K562 (cell line): ENCODE data around the gene RIMKLA. TPM values are rescaled to one million over a fixed set of nuclear protein-coding genes. Genes with fewer than 3 reads are reported as not detected.

Experiments
- KAT7 ChIP-seq: sonication (generic); formaldehyde crosslinking; IDR thresholded peaks from 2 replicates; pipeline ENCODE4 v1.8.0; 2022; ENCODE audit warnings: missing genetic modification reagents, mild to moderate bottlenecking, borderline replicate concordance
- KLF1 ChIP-seq: fragments of 450-650 bp; IDR thresholded peaks from 2 replicates; pipeline ENCODE4 v1.6.1; 2016; ENCODE audit warnings: missing genetic modification characterization, missing compliant biosample characterization
- LARP7 ChIP-seq: fragments of 450-650 bp; IDR thresholded peaks from 2 replicates; pipeline ENCODE4 v1.6.1; 2016
- MAFF ChIP-seq: IDR thresholded peaks from 2 replicates; pipeline ENCODE4 v1.6.1; 2012; ENCODE audit warnings: low read length, improper control_type of control experiment
- MAFK ChIP-seq: IDR thresholded peaks from 2 replicates; pipeline ENCODE4 v1.6.1; 2011; ENCODE audit warnings: low read length, improper control_type of control experiment
- MED1 ChIP-seq: sonication (generic); formaldehyde crosslinking; IDR thresholded peaks from 2 replicates; pipeline ENCODE4 v1.8.1; 2023; ENCODE audit warnings: missing genetic modification reagents, borderline replicate concordance
- TAF15 ChIP-seq: fragments of 200-400 bp; formaldehyde crosslinking; IDR thresholded peaks from 2 replicates; pipeline ENCODE4 v1.6.1; 2017; ENCODE audit warnings: mild to moderate bottlenecking, low read depth, low read length, moderate library complexity
- TAF9B ChIP-seq: fragments of 450-650 bp; IDR thresholded peaks from 2 replicates; pipeline ENCODE4 v1.6.1; 2018; ENCODE audit warnings: mild to moderate bottlenecking; ENCODE audit not compliant: partially characterized antibody
- ZFP30 ChIP-seq: fragments of 250-450 bp; sonication (Bioruptor Pico); IDR thresholded peaks from 2 replicates; pipeline ENCODE4 v1.8.0; 2022; ENCODE audit warnings: moderate library complexity, mild to moderate bottlenecking, inconsistent platforms, borderline replicate concordance
- ZNF764 ChIP-seq: fragments of 250-450 bp; sonication (Bioruptor Pico); IDR thresholded peaks from 2 replicates; pipeline ENCODE4 v1.4.0; 2020; ENCODE audit warnings: low read depth, mild to moderate bottlenecking, moderate library complexity
- polyA plus RNA-seq, 8 experiments: library from polyadenylated mRNA; depleted of rRNA in 4 of 8; stranded (reverse) in 5 of 8; unstranded in 3 of 8; fragments of >200 nt; fragmentation: Nextera tagmentation in 2 of 8; fragmentation: Illumina TruSeq in 1 of 8; extraction: Ambion mirVana in 2 of 8; extraction: Trizol in 1 of 8; gene quantifications; 2 replicates each; pipeline versions ENCODE4 v1.2.1 to v1.2.3, GENCODE V29; 2011 to 2014; ENCODE audit warnings: inconsistent platforms in 1 of 8, missing spikeins in 1 of 8
- total RNA-seq, 7 experiments: library from RNA; depleted of rRNA in 6 of 7; stranded (reverse); fragments of >200 nt in 6 of 7; fragmentation: Illumina TruSeq in 2 of 7; extraction: Trizol in 2 of 7; gene quantifications; 2 replicates each; pipeline versions ENCODE4 v1.2.1 to v1.2.3, GENCODE V29; 2011 to 2021; ENCODE audit warnings: low replicate concordance in 1 of 7
- TF ChIP-seq, protein P1 (sequence below), 2 experiments: fragments of 450-650 bp; conservative IDR thresholded peaks; 2 replicates each; pipeline ENCODE4 v1.6.1; 2017; ENCODE audit warnings: mild to moderate bottlenecking in 2 of 2, moderate library complexity in 2 of 2
- TF ChIP-seq, protein P2 (sequence below): sonication (generic); formaldehyde crosslinking; IDR thresholded peaks from 2 replicates; pipeline ENCODE4 v1.8.0; 2023; ENCODE audit warnings: missing genetic modification reagents, mild to moderate bottlenecking, borderline replicate concordance
- TF ChIP-seq, protein P3 (sequence below): fragments of 250-450 bp; sonication (Bioruptor Pico); IDR thresholded peaks from 2 replicates; pipeline ENCODE4 v1.4.0; 2020
- TF ChIP-seq, protein P4 (sequence below): fragments of 450-650 bp; IDR thresholded peaks from 2 replicates; pipeline ENCODE4 v1.6.1; 2016

The RIMKLA gene
- total and polyA plus RNA-seq, 9 of the 15 experiments (the other 6 are each of a cell fraction or from before 2014, with no cell fraction given), result 0.02 TPM; not detected in 8

DNA sequence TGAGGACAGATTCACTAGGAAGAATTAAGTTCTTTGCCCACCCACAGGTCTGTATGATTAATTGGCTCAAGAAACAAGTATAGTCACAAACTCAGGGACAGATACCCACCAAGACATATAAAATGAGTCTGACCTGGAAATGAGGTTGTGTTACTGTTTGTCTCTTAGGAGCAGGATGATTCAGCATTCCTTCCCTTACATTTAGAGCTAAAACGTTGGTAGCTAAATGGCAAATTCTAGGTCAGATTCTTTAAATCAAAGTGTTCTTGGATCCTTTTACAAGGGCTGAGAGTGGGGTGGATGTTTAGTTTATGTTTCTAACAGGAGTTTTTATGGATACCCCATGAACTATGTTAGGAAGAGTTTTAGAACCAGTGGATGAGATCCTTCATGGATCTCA, 4.7 kb downstream of the RIMKLA start (continued):
- TF ChIP-seq LARP7, result no peak
- TF ChIP-seq MED1, result no peak
- no peak for TF ChIP-seq KAT7 (CRISPR knock-in tag)
- peak; percentile 68; the same call in 1 of the 2 replicates for TF ChIP-seq MAFK
- TF ChIP-seq TAF15, result no peak
- TF ChIP-seq, protein P1, sequence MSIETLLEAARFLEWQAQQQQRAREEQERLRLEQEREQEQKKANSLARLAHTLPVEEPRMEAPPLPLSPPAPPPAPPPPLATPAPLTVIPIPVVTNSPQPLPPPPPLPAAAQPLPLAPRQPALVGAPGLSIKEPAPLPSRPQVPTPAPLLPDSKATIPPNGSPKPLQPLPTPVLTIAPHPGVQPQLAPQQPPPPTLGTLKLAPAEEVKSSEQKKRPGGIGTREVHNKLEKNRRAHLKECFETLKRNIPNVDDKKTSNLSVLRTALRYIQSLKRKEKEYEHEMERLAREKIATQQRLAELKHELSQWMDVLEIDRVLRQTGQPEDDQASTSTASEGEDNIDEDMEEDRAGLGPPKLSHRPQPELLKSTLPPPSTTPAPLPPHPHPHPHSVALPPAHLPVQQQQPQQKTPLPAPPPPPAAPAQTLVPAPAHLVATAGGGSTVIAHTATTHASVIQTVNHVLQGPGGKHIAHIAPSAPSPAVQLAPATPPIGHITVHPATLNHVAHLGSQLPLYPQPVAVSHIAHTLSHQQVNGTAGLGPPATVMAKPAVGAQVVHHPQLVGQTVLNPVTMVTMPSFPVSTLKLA (conservative IDR thresholded peaks at IDR 0.05), result no peak
- TF ChIP-seq, protein P2, sequence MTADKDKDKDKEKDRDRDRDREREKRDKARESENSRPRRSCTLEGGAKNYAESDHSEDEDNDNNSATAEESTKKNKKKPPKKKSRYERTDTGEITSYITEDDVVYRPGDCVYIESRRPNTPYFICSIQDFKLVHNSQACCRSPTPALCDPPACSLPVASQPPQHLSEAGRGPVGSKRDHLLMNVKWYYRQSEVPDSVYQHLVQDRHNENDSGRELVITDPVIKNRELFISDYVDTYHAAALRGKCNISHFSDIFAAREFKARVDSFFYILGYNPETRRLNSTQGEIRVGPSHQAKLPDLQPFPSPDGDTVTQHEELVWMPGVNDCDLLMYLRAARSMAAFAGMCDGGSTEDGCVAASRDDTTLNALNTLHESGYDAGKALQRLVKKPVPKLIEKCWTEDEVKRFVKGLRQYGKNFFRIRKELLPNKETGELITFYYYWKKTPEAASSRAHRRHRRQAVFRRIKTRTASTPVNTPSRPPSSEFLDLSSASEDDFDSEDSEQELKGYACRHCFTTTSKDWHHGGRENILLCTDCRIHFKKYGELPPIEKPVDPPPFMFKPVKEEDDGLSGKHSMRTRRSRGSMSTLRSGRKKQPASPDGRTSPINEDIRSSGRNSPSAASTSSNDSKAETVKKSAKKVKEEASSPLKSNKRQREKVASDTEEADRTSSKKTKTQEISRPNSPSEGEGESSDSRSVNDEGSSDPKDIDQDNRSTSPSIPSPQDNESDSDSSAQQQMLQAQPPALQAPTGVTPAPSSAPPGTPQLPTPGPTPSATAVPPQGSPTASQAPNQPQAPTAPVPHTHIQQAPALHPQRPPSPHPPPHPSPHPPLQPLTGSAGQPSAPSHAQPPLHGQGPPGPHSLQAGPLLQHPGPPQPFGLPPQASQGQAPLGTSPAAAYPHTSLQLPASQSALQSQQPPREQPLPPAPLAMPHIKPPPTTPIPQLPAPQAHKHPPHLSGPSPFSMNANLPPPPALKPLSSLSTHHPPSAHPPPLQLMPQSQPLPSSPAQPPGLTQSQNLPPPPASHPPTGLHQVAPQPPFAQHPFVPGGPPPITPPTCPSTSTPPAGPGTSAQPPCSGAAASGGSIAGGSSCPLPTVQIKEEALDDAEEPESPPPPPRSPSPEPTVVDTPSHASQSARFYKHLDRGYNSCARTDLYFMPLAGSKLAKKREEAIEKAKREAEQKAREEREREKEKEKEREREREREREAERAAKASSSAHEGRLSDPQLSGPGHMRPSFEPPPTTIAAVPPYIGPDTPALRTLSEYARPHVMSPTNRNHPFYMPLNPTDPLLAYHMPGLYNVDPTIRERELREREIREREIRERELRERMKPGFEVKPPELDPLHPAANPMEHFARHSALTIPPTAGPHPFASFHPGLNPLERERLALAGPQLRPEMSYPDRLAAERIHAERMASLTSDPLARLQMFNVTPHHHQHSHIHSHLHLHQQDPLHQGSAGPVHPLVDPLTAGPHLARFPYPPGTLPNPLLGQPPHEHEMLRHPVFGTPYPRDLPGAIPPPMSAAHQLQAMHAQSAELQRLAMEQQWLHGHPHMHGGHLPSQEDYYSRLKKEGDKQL (CRISPR knock-in tag), result no peak
- no peak for TF ChIP-seq KLF1 (tag)
- no peak for TF ChIP-seq TAF9B
- TF ChIP-seq MAFF, result peak; percentile 72; the same call in 1 of the 2 replicates
- TF ChIP-seq, protein P3, sequence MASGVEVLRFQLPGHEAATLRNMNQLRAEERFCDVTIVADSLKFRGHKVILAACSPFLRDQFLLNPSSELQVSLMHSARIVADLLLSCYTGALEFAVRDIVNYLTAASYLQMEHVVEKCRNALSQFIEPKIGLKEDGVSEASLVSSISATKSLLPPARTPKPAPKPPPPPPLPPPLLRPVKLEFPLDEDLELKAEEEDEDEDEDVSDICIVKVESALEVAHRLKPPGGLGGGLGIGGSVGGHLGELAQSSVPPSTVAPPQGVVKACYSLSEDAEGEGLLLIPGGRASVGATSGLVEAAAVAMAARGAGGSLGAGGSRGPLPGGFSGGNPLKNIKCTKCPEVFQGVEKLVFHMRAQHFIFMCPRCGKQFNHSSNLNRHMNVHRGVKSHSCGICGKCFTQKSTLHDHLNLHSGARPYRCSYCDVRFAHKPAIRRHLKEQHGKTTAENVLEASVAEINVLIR (CRISPR knock-in tag), result no peak
- TF ChIP-seq, protein P4, sequence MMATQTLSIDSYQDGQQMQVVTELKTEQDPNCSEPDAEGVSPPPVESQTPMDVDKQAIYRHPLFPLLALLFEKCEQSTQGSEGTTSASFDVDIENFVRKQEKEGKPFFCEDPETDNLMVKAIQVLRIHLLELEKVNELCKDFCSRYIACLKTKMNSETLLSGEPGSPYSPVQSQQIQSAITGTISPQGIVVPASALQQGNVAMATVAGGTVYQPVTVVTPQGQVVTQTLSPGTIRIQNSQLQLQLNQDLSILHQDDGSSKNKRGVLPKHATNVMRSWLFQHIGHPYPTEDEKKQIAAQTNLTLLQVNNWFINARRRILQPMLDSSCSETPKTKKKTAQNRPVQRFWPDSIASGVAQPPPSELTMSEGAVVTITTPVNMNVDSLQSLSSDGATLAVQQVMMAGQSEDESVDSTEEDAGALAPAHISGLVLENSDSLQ, result no peak
- no peak for TF ChIP-seq ZFP30 (CRISPR knock-in tag)
- no peak for TF ChIP-seq ZNF764 (CRISPR knock-in tag)
